HepG2 (cell line): ENCODE results near the gene NOVA2. TPM values are rescaled to one million over a fixed set of nuclear protein-coding genes. Genes with fewer than 3 reads are reported as not detected.

Experiments used
- ARHGAP35 ChIP-seq: sonication (generic); formaldehyde crosslinking; IDR thresholded peaks from 2 replicates; pipeline ENCODE4 v1.9.0; 2022; ENCODE audit warnings: mild to moderate bottlenecking, inconsistent platforms, moderate library complexity, missing genetic modification reagents, borderline replicate concordance
- CHD2 ChIP-seq: IDR thresholded peaks from 2 replicates; pipeline ENCODE4 v1.6.1; 2011; ENCODE audit warnings: low read depth, low read length, improper control_type of control experiment
- HDAC6 ChIP-seq: fragments of 200-600 bp; sonication (generic); IDR thresholded peaks from 2 replicates; pipeline ENCODE4 v1.7.0; 2017; ENCODE audit warnings: mild to moderate bottlenecking, antibody characterized with exemption, low read length, low read depth
- HMG20A ChIP-seq: IDR thresholded peaks from 2 replicates; pipeline ENCODE4 v1.6.1; 2016; ENCODE audit warnings: borderline replicate concordance
- HMGXB3 ChIP-seq: sonication (generic); formaldehyde crosslinking; IDR thresholded peaks from 2 replicates; pipeline ENCODE4 v1.4.0; 2020; ENCODE audit warnings: missing genetic modification reagents, borderline replicate concordance
- HNRNPUL1 ChIP-seq: fragments of 200-400 bp; formaldehyde crosslinking; IDR thresholded peaks from 2 replicates; pipeline ENCODE4 v1.6.1; 2017; ENCODE audit warnings: low read depth, mild to moderate bottlenecking, low read length, moderate library complexity
- ISL2 ChIP-seq: sonication (generic); formaldehyde crosslinking; IDR thresholded peaks from 2 replicates; pipeline ENCODE4 v1.5.0; 2020; ENCODE audit warnings: missing genetic modification reagents
- KDM5B ChIP-seq: sonication (generic); formaldehyde crosslinking; IDR thresholded peaks from 2 replicates; pipeline ENCODE4 v1.4.0; 2020; ENCODE audit warnings: missing genetic modification reagents, mild to moderate bottlenecking, borderline replicate concordance
- NR2C2 ChIP-seq: sonication (generic); formaldehyde crosslinking; IDR thresholded peaks from 2 replicates; pipeline ENCODE4 v1.4.0; 2020; ENCODE audit warnings: missing genetic modification reagents, mild to moderate bottlenecking, moderate library complexity, borderline replicate concordance
- SCMH1 ChIP-seq: sonication (generic); formaldehyde crosslinking; IDR thresholded peaks from 2 replicates; pipeline ENCODE4 v1.9.0; 2021; ENCODE audit warnings: missing genetic modification reagents, mild to moderate bottlenecking, borderline replicate concordance
- SIN3B ChIP-seq: fragments of 150-350 bp; IDR thresholded peaks from 2 replicates; pipeline ENCODE4 v1.6.1; 2014; ENCODE audit warnings: low read length
- SNAPC2 ChIP-seq: sonication (generic); formaldehyde crosslinking; IDR thresholded peaks from 2 replicates; pipeline ENCODE4 v1.8.1; 2022; ENCODE audit warnings: mild to moderate bottlenecking, missing genetic modification reagents
- TIGD3 ChIP-seq: sonication (generic); formaldehyde crosslinking; IDR thresholded peaks from 2 replicates; pipeline ENCODE4 v1.5.1; 2020; ENCODE audit warnings: mild to moderate bottlenecking, missing genetic modification reagents, borderline replicate concordance
- TOE1 ChIP-seq: sonication (generic); formaldehyde crosslinking; IDR thresholded peaks from 2 replicates; pipeline ENCODE4 v1.4.0; 2020; ENCODE audit warnings: mild to moderate bottlenecking, missing genetic modification reagents
- ZBTB44 ChIP-seq: sonication (generic); formaldehyde crosslinking; IDR thresholded peaks from 2 replicates; pipeline ENCODE4 v1.4.0; 2020; ENCODE audit warnings: missing genetic modification reagents
- ZNF12 ChIP-seq: sonication (generic); formaldehyde crosslinking; IDR thresholded peaks from 2 replicates; pipeline ENCODE4 v1.5.0; 2020; ENCODE audit warnings: missing genetic modification reagents
- ZNF224 ChIP-seq: sonication (generic); formaldehyde crosslinking; IDR thresholded peaks from 2 replicates; pipeline ENCODE4 v1.5.0; 2020; ENCODE audit warnings: mild to moderate bottlenecking, missing genetic modification reagents
- ZNF260 ChIP-seq: sonication (generic); formaldehyde crosslinking; IDR thresholded peaks from 2 replicates; pipeline ENCODE4 v1.4.0; 2020; ENCODE audit warnings: missing genetic modification reagents, low read depth, mild to moderate bottlenecking, borderline replicate concordance
- ZNF33A ChIP-seq: sonication (generic); formaldehyde crosslinking; IDR thresholded peaks from 2 replicates; pipeline ENCODE4 v1.5.1; 2020; ENCODE audit warnings: missing genetic modification reagents, mild to moderate bottlenecking, moderate library complexity, borderline replicate concordance
- ZNF350 ChIP-seq: sonication (generic); formaldehyde crosslinking; IDR thresholded peaks from 2 replicates; pipeline ENCODE4 v1.4.0; 2020; ENCODE audit warnings: mild to moderate bottlenecking, low read depth, missing genetic modification reagents, borderline replicate concordance
- ZNF446 ChIP-seq: sonication (generic); formaldehyde crosslinking; IDR thresholded peaks from 2 replicates; pipeline ENCODE4 v1.5.0; 2020; ENCODE audit warnings: mild to moderate bottlenecking, missing genetic modification reagents
- ZNF629 ChIP-seq: sonication (generic); formaldehyde crosslinking; conservative IDR thresholded peaks from 2 replicates; pipeline ENCODE4 v1.5.0; 2020; ENCODE audit warnings: missing genetic modification reagents
- ZNF772 ChIP-seq: sonication (generic); formaldehyde crosslinking; IDR thresholded peaks from 2 replicates; pipeline ENCODE4 v1.5.0; 2020; ENCODE audit warnings: mild to moderate bottlenecking, missing genetic modification reagents
- polyA plus RNA-seq, 8 experiments: library from polyadenylated mRNA; depleted of rRNA in 3 of 8; stranded (reverse) in 7 of 8; unstranded in 1 of 8; fragments of >200 nt; fragmentation: Illumina TruSeq in 4 of 8; extraction: Trizol in 4 of 8; gene quantifications; 2 replicates each; pipeline versions ENCODE4 v1.2.1 to v1.2.3, GENCODE V29; 2011 to 2016; ENCODE audit warnings: low read depth in 4 of 8, missing spikeins in 1 of 8, mixed read lengths in 1 of 8; ENCODE audit not compliant: insufficient read depth in 1 of 8
- total RNA-seq, 5 experiments: library from RNA; depleted of rRNA; stranded (reverse); fragments of >200 nt; fragmentation: Illumina TruSeq; extraction: Trizol; gene quantifications; 2 replicates each; pipeline ENCODE4 v1.2.3, GENCODE V29; 2016; ENCODE audit warnings: low read depth in 1 of 5

Gene NOVA2
- total and polyA plus RNA-seq, 2 of the 13 experiments (the other 11 are each of a cell fraction or from before 2014, with no cell fraction given), result not detected

- no peak for TF ChIP-seq ZNF33A (CRISPR knock-in tag)
- TF ChIP-seq ZNF260, result no peak
- TF ChIP-seq HMG20A (CRISPR knock-in tag), result no peak
- no peak for TF ChIP-seq ARHGAP35
- TF ChIP-seq KDM5B, result no peak
- no peak for TF ChIP-seq TOE1 (CRISPR knock-in tag)
- TF ChIP-seq ISL2 (CRISPR knock-in tag), result no peak
- TF ChIP-seq ZNF12 (CRISPR knock-in tag), result no peak
- 0 out of 2 replicates have a peak, but pooled peaks have one; percentile 30 for TF ChIP-seq SIN3B
- TF ChIP-seq CHD2, result no peak
- no peak for TF ChIP-seq ZBTB44 (CRISPR knock-in tag)
- no peak for TF ChIP-seq SNAPC2
- no peak for TF ChIP-seq NR2C2 (CRISPR knock-in tag)
- TF ChIP-seq SCMH1, result no peak
- TF ChIP-seq ZNF772 (CRISPR knock-in tag), result no peak
- no peak for TF ChIP-seq TIGD3 (CRISPR knock-in tag)
- TF ChIP-seq ZNF224 (CRISPR knock-in tag), result no peak
- peak; percentile 65; the same call in 1 of the 2 replicates for TF ChIP-seq ZNF446 (CRISPR knock-in tag)
- TF ChIP-seq HNRNPUL1, result no peak
- no peak for TF ChIP-seq ZNF350 (CRISPR knock-in tag)
- no peak for TF ChIP-seq ZNF629 (CRISPR knock-in tag)
- TF ChIP-seq HDAC6, result no peak
- no peak for TF ChIP-seq HMGXB3 (CRISPR knock-in tag)
Measured at GRCh38 chr19:45885556-45886426, 87.9 kb downstream of the NOVA2 start, which contains the start of gene IRF2BP1 (continued).
